ENCODE measurements around the gene DAPK2.

DAPK2 gene

GRCh38 chr15:63920504-63921175, 125.6 kb downstream of the DAPK2 start:
- in situ Hi-C loops (cut with MboI; ENCODE audit: low sequenced_read_pairs): no loop called here

GRCh38 chr15:63918901-63919348, 127.4 kb downstream of the DAPK2 start:
- in situ Hi-C loops (cut with MboI; ENCODE audit: low sequenced_read_pairs): no loop called here

- in situ Hi-C loops (cut with MboI; ENCODE audit: low sequenced_read_pairs): no loop called here
Measured at GRCh38 chr15:63918317-63918672, 128.0 kb downstream of the DAPK2 start.

DNA sequence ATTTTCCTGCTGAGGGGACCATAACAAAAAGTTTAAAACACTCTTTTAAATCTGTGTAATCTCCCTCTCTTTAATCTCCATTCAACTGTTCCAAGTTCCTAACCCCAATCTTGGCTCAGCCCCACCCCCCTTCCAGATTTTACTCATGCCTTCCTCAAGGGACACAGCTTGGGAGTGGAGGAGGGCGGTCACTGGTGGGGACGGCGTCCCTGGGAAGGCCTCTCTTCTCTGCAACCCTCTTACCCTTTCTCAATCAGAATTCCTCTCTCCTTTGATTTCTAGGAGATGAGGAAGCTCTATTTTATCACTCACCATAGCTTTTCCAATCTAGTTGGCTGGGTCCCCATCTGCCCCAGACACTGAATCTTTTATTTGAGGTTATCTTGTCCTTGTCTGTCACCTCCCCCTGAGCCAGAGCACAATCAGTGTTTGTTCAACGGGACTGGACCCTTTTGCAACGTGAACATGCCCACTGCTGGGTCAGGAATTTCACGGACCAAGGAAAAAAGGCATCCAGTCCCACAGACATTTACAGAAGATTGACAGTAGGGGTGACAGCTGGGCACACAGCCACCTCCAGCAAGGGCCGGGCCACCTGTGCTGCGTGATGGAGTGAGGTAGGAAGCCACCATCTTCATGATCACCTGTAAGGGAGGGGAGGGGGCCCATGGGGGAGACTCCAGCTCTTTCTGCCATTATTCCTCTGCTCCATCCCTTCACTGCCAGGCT, 128.5 kb downstream of the DAPK2 start:
- in situ Hi-C loops (cut with MboI; ENCODE audit: low sequenced_read_pairs): no loop called here

DNA sequence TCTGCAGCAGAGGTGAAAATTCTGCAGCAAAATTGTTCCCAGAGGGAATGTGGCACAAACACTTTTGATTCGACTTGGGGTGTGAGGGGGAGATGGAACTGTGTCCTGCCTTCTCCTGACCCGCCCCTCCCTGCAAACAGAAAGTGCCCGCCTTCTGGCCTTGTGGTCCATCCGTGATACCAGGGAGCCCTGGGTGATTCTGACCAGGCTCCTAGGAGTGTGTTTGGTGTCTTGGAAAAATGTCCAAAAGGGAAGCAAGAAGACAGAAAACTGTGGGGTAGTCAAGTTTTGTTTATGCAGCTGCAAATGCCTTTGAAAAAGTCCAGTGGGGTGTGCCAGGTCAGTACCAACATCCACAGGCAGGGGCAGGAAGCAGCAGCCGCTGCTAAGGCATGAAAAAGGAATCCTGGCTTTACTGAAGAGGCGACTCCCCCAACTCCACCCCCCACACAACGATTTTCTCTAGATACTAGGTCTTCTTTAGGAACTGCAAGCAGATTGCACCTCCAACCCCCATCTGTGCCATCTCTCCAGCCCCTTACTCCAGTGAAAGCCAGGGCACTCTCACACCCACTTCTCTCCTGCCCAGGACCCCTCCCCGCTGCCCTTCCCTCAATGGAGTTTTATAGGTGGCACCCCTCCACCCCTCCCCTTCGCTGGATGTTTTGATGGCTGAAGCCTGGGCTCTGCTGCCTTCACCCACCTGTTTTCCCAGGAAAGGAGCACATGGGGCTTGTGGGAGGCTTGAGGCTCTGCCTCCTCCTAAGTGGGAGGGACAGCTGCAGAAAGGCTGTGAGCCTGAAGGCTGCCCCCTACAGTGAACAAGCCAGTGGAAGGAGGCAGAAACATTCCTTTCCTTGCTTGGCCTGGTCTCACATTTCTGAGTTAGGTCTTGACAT, 130.2 kb downstream of the DAPK2 start:
- in situ Hi-C loops (cut with MboI; ENCODE audit: low sequenced_read_pairs): no loop called here

DNA sequence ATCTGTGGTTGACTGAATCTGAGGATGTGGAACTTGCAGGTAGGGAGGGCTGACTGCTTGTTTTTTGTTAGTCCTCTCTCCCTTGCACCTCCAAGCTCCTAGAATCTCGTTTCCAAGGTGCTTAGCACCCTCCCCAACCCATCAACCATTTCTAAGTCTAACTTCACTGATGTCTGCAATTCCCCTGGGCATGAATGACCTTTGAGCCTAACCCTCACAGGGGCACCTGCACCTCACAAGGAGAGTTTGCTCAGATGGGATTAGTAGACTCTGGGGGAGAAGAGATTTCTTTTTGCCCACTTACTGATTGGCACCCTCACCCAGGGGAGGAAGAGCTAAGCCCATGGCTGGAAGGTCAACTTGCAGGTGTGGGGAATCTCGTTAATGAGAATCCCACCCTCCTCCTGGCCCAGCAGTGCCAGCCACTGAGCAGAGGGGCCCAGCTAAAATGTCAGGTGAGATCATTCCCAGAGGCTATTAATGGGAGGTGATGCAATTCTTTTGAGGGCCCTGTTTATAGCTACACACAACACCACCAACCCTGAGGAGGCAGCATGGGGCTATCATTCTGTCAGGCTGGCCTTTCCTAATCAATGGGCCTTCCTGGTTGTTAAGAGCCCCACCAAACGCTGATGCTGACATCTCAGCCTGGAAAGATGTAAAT, 130.9 kb downstream of the DAPK2 start:
- in situ Hi-C loops (cut with MboI; ENCODE audit: low sequenced_read_pairs): no loop called here

GRCh38 chr15:63913786-63914315, 132.4 kb downstream of the DAPK2 start:
- in situ Hi-C loops (cut with MboI; ENCODE audit: low sequenced_read_pairs): no loop called here

DNA sequence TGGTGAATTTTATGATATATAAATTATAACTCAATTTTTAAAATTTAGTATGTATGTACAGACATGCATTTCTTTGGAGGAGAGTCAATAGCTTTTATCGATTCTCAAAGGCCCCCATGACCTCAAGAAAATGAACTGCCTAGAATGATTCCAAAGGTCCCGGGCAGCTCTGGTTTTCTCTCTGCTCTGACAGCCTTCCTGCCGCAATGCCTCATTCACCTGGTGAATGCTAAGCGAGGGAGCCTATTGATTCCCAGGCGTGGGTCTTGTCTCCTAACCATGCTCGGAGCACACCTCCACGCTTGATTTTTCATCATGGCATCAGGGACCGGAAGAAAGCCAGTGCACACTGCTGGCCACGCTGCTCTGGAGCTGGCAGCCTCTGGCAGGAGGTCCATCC, 132.9 kb downstream of the DAPK2 start:
- in situ Hi-C loops (cut with MboI; ENCODE audit: low sequenced_read_pairs): no loop called here

GRCh38 chr15:63912061-63912615, 134.1 kb downstream of the DAPK2 start:
- in situ Hi-C loops (cut with MboI; ENCODE audit: low sequenced_read_pairs): no loop called here

DNA sequence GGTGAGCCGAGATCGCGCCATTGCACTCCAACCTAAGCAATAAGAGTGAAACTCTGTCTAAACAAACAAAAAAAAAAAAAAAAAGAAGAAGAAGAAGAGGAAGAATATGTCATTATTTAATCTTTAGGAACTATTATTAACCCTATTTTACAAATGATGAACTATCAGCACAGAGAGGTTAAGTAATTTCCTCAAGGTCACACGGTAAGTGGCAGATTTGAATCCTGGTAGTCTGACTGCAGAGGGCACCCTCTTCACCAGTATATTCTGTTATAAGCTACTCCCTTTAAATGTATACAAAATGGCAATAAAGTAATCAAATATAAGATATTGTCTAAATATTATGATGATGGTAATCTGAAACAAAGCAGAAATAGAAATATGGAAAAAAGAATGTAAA, 135.1 kb downstream of the DAPK2 start:
- in situ Hi-C loops (cut with MboI; ENCODE audit: low sequenced_read_pairs): no loop called here

DNA sequence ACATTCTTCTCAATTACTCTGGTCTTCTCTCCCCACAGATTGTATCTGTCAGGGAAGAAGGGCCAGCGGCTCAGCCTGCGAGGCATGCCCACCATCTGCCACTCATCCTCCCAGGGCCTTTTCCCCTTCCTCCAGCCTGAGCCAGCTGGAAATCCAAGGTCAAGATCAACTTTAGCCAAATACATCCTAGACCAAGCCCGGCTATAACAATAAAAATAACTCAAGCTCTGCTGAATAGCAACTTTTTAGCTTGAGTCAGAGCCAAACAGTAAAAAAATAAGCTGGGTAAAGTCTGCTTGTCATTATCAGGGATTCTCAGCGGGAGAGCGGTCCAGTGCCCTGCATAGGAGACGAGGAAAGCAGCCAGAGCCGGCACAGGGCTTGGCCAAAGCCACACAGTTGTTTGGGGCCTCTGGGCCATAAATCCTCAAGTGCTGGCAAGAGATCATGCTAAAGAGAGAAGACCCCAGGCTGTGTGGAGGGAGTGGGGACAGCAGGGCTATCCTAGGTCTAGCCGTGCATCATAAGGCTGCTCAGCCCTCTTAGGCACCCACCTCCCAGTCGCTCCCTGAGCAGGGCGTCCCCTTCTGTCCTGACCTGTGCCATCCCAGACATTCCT, 136.4 kb downstream of the DAPK2 start:
- in situ Hi-C loops (cut with MboI; ENCODE audit: low sequenced_read_pairs): no loop called here

DNA sequence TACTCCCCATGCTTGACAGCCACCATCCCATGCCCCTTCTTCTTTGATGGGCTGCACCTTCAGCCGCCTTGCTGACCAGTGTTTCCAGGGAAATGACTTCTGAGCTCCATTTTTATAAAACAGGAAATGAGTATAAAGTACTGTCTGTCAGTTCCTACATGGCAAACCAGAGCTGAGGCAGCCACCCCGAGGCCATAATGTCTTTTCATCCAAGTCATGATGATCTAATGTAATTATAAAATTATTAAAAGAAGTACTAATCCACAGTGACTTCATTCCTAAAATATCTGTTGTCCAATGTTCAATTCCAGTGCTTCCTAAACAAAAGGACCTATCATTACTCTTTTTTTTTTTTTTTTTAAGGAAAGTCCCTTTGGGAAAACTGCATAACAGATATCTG, 137.3 kb downstream of the DAPK2 start:
- in situ Hi-C loops (cut with MboI; ENCODE audit: low sequenced_read_pairs): no loop called here

GRCh38 chr15:63908281-63908680, 138.0 kb downstream of the DAPK2 start:
- in situ Hi-C loops (cut with MboI; ENCODE audit: low sequenced_read_pairs): no loop called here

DNA sequence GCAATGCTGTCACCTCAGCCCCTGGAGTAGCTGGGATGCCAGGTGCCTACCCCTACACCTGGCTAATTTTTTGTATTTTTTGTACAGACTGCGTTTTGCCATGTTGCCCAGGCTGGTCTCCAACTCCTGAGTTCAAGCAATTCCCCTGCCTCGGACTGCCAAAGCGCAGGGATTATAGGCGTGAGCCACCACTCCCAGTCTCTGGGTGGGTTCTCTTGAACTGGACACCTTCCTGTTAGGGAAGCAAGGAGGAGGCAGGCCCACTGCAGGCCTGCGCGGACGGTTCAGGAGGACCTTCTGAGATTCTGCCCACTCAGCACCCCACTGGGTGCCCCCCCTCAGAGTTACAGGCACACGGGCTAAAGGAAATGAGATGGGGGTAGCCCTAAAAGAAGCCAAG, 138.8 kb downstream of the DAPK2 start:
- in situ Hi-C loops (cut with MboI; ENCODE audit: low sequenced_read_pairs): no loop called here

DNA sequence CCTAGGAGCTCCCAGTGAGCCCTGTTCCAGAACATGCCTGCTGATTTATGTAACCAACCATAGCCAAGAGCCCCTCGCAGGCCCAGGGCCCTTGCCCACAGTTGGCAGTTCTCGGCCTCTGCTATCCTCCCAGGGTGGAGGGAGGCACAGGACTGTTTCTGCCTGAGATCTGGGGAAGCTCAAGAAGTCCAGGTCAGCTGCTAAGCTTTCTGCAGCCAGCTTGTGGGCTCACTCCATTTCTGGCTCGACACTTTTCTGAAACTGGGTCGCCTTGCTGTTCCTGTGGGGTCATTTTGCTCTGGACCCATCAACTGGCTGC, 140.1 kb downstream of the DAPK2 start:
- in situ Hi-C loops (cut with MboI; ENCODE audit: low sequenced_read_pairs): no loop called here

DNA sequence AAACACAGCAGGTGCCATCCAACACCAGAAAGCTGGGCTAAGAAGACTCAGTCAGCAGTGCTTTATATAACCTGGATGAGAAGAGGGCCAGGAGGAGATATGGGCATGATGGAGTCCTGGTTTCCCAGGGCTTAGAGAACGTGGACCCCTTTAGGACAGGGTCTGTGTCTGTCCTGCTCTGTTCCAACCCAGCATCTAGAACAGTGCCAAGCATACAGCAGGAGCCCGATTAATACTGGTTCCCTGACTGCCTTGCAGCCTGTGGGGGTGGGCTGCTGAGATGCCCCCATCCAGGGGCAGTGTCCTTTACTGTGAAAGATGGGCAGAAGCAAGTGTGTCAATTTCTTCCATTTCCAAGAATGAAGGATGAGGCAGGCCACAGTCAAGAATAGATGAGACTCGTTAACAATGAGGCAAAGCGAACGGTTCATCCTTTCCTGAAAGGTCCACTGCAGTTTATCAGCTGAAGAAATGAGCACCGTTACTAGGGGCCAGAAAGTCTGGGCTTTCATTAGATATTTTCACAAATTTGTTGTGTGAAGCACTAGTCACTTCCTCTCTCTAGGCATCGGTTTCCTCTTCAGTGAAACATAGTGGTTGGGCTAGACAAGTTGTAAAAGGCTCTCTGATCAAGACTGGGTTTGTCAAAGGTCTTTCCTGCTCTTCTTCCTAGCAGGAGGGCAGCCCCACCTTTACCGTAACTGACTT, 140.6 kb downstream of the DAPK2 start:
- in situ Hi-C loops (cut with MboI; ENCODE audit: low sequenced_read_pairs): no loop called here

- in situ Hi-C loops (cut with MboI; ENCODE audit: low sequenced_read_pairs): no loop called here
Measured at GRCh38 chr15:63905131-63905530, 141.2 kb downstream of the DAPK2 start.

GRCh38 chr15:63904042-63904441, 142.2 kb downstream of the DAPK2 start:
- in situ Hi-C loops (cut with MboI; ENCODE audit: low sequenced_read_pairs): no loop called here

DNA sequence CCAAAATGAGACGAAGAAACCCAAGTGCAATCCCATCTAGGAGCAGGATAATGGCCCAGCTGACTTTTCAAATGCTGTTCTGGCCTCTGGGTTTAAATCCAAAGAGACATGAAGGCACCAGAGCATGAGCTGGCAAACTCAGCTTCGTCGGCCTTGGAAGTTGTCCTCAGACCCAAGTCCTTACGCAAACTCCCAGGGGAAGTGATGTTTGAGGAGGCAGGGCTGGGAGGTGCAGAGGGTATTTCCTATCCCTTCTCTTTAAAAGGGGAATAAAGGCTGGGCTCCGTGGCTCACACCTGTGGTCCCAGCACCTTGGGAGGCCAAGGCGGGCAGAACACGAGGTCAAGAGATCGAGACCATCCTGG, 143.6 kb downstream of the DAPK2 start:
- in situ Hi-C loops (cut with MboI; ENCODE audit: low sequenced_read_pairs): no loop called here
